ENCODE results near the gene TERB2. TPM values are rescaled to one million over a fixed set of nuclear protein-coding genes. Genes with fewer than 3 reads are reported as not detected.

The TERB2 gene
- total RNA-seq, 4 donors from 2014 or later, result not detected

GRCh38 chr15:45026651-45027190 lies 70.2 kb downstream of the TERB2 start:
- WGBS, 2 donors, result 64 to 70% methylated on average over 5 of the region's 5 CpGs
- H3K27me3 ChIP-seq, result no peaks in the 10 kb centered on the region
- peak overlapping the region; percentile 41 to 59 (median 50) for H3K27ac ChIP-seq
- DNase-seq, result peak in 1 of 2 donors; percentile 29
- intact Hi-C loops (cut with DNase I), result no loop called here
- TF ChIP-seq CTCF (IDR thresholded peaks at IDR 0.05), result no peak
- TF ChIP-seq POLR2A (IDR thresholded peaks at IDR 0.05), result no peak
- peaks cover 37 to 45% of the 10 kb centered on the region in 2 donors for H3K4me1 ChIP-seq
- H3K4me3 ChIP-seq (replicated peaks in 1 of 3), result no peak overlapping the region
- H3K36me3 ChIP-seq, result peaks cover 0 to 6% of the 10 kb centered on the region in 2 donors
- H3K9me3 ChIP-seq, result no peaks in the 10 kb centered on the region

GRCh38 chr15:45027220-45027619 lies 70.7 kb downstream of the TERB2 start:
- H3K4me3 ChIP-seq (replicated peaks in 1 of 3), result no peak overlapping the region
- no peak for DNase-seq
- 80 to 86% methylated on average over 4 of the region's 4 CpGs for WGBS, 2 donors
- TF ChIP-seq POLR2A (IDR thresholded peaks at IDR 0.05) (no peak), CTCF (IDR thresholded peaks at IDR 0.05) (no peak)
- peaks cover 0 to 6% of the 10 kb centered on the region in 2 donors for H3K36me3 ChIP-seq
- H3K27ac ChIP-seq, result peak overlapping the region; percentile 41 to 59 (median 50)
- no peaks in the 10 kb centered on the region for H3K9me3 ChIP-seq
- no peaks in the 10 kb centered on the region for H3K27me3 ChIP-seq
- intact Hi-C loops (cut with DNase I), result no loop called here
- H3K4me1 ChIP-seq, result peaks cover 32 to 43% of the 10 kb centered on the region in 2 donors

Small RNA genes within 50 kb of the gene (small RNA-seq; reads per million reads assigned to genes)
- gene RNU1-78P (not detected), gene RNU6-1108P (not detected), gene RNU6-1332P (not detected), gene RNU6-966P (not detected)

Other genes starting within 250 kb of the TERB2 start
- 1 to 10 TPM in 3 of 4 donors, under 1 TPM in 1; 0.22 to 3.8 (median 1.7) TPM for gene PATL2, start 245.4 kb upstream of the TERB2 start, total RNA-seq
- 1,000 to 10,000 TPM; 2,538 to 3,855 (median 2,897) TPM for gene B2M, start 245.2 kb upstream of the TERB2 start, total RNA-seq
- gene TRIM69, start 220.2 kb upstream of the TERB2 start, total RNA-seq, result 10 to 100 TPM; 13.3 to 23.6 (median 15.9) TPM
- 100 to 1,000 TPM; 241 to 831 (median 477) TPM for gene SORD, start 66.5 kb downstream of the TERB2 start, total RNA-seq
- 100 to 1,000 TPM in 2 of 4 donors, 10 to 100 TPM in 2; 44.5 to 238 (median 152) TPM for gene DUOX2, start 157.5 kb downstream of the TERB2 start, total RNA-seq
- gene DUOXA2, start 157.6 kb downstream of the TERB2 start, total RNA-seq, result 10 to 100 TPM; 11.8 to 48.4 (median 27.0) TPM
- gene DUOXA1, start 173.2 kb downstream of the TERB2 start, total RNA-seq, result 100 to 1,000 TPM in 3 of 4 donors, 10 to 100 TPM in 1; 97.0 to 187 (median 150) TPM
- 100 to 1,000 TPM; 132 to 313 (median 234) TPM for gene DUOX1, start 173.3 kb downstream of the TERB2 start, total RNA-seq
- 10 to 100 TPM in 1 of 4 donors, 1 to 10 TPM in 3; 8.0 to 15.9 (median 8.7) TPM for gene SHF, start 231.3 kb downstream of the TERB2 start, total RNA-seq

All from thyroid gland (tissue), 4 donors.